Fibroblast of lung (primary cell): Measurements from ENCODE around the gene ZDHHC8. TPM values are rescaled to one million over a fixed set of nuclear protein-coding genes. Genes with fewer than 3 reads are reported as not detected.

Experiments used
- DNase-seq, 2 donors: peaks; one replicate each; pipeline versions ENCODE4 v3.0.0 to v3.0.0-alpha.2; 2010; ENCODE audit warnings: low read depth in 2 of 2
- H2AFZ ChIP-seq: 2 replicates; pipeline ENCODE4 v1.5.1; 2012; ENCODE audit warnings: low read length, control low read depth, inconsistent platforms
- H3K27ac ChIP-seq: 2 replicates; pipeline ENCODE4 v1.5.1; 2011; ENCODE audit warnings: low read length, control low read depth; ENCODE audit not compliant: insufficient read depth
- H3K27me3 ChIP-seq: 2 replicates; pipeline ENCODE4 v1.5.1; 2011; ENCODE audit warnings: mild to moderate bottlenecking, low read length; ENCODE audit not compliant: control insufficient read depth, insufficient read depth
- H3K36me3 ChIP-seq: 2 replicates; pipeline ENCODE4 v1.5.1; 2011; ENCODE audit warnings: low read length; ENCODE audit not compliant: control insufficient read depth, insufficient read depth
- H3K4me1 ChIP-seq: 2 replicates; pipeline ENCODE4 v1.5.1; 2011; ENCODE audit warnings: low read length; ENCODE audit not compliant: control insufficient read depth, insufficient read depth; ENCODE audit errors: extremely low read depth
- H3K4me2 ChIP-seq: 2 replicates; pipeline ENCODE4 v1.5.1; 2011; ENCODE audit warnings: low read length, control low read depth; ENCODE audit not compliant: insufficient read depth; ENCODE audit errors: extremely low read depth
- H3K4me3 ChIP-seq, 4 experiments: fragments of 200-600 bp in 1 of 4; sonication (generic) in 1 of 4; replicated peaks in 1 of 4; 2 replicates each; pipeline ENCODE4 v1.5.1; 2011 to 2016; ENCODE audit warnings: low read length in 4 of 4, low read depth in 3 of 4, mild to moderate bottlenecking in 3 of 4, control low read depth in 2 of 4, inconsistent platforms in 1 of 4, mixed read lengths in 1 of 4; ENCODE audit not compliant: insufficient read depth in 1 of 4; ENCODE audit errors: control extremely low read depth in 1 of 4
- H3K79me2 ChIP-seq: 2 replicates; pipeline ENCODE4 v1.5.1; 2012; ENCODE audit warnings: mild to moderate bottlenecking, low read length, inconsistent platforms; ENCODE audit not compliant: control insufficient read depth, insufficient read depth
- H3K9ac ChIP-seq: 2 replicates; pipeline ENCODE4 v1.5.1; 2011; ENCODE audit warnings: mild to moderate bottlenecking, low read length, control low read depth; ENCODE audit not compliant: insufficient read depth
- H3K9me3 ChIP-seq: 2 replicates; pipeline ENCODE4 v1.5.1; 2012; ENCODE audit warnings: low read depth, low read length; ENCODE audit not compliant: control insufficient read depth, insufficient read depth
- H4K20me1 ChIP-seq: 2 replicates; pipeline ENCODE4 v1.5.1; 2011; ENCODE audit warnings: low read length; ENCODE audit not compliant: control insufficient read depth, insufficient read depth; ENCODE audit errors: extremely low read depth
- EZH2 ChIP-seq: IDR thresholded peaks from 2 replicates; pipeline ENCODE4 v1.5.1; 2012; ENCODE audit warnings: low read length, control low read depth, mild to moderate bottlenecking; ENCODE audit errors: missing control alignments
- polyA plus RNA-seq, 2 donors: library from polyadenylated mRNA; depleted of rRNA in 1 of 2; stranded (reverse) in 1 of 2; unstranded in 1 of 2; fragments of >200 nt; gene quantifications; 2 replicates each; pipeline ENCODE4 v1.2.1, GENCODE V29; 2011 to 2012; ENCODE audit warnings: missing spikeins in 1 of 2
- total RNA-seq: library from RNA; depleted of rRNA; stranded (reverse); fragments of >200 nt; gene quantifications from 2 replicates; pipeline ENCODE4 v1.2.1, GENCODE V29; 2014
- TF ChIP-seq, protein P1 (sequence below), 2 donors: IDR thresholded peaks in 1 of 2; conservative IDR thresholded peaks in 1 of 2; 1 replicate in 1 of 2; 2 replicates in 1 of 2; pipeline ENCODE4 v1.5.1; 2011 to 2012; ENCODE audit warnings: low read length in 2 of 2, control low read depth in 1 of 2, inconsistent platforms in 1 of 2, low read depth in 1 of 2, mild to moderate bottlenecking in 1 of 2

The ZDHHC8 gene
- total and polyA plus RNA-seq, 2 donors (not counting 1 experiment from before 2014, with no cell fraction given), result 6.6 to 26.2 TPM

- Histone ChIP-seq H3K4me2 (no peak overlapping the region), H3K36me3 (peaks cover 51% of the 10 kb centered on the region), H3K4me1 (no peaks in the 10 kb centered on the region), H3K4me3 (no peak overlapping the region), H3K9me3 (no peaks in the 10 kb centered on the region), H3K27me3 (no peaks in the 10 kb centered on the region), H3K9ac (no peak overlapping the region), H3K27ac (no peak overlapping the region), H4K20me1 (no peaks in the 10 kb centered on the region), H2AFZ (no peak overlapping the region), H3K79me2 (peaks cover 30% of the 10 kb centered on the region)
- no peak for DNase-seq
- TF ChIP-seq, protein P1, sequence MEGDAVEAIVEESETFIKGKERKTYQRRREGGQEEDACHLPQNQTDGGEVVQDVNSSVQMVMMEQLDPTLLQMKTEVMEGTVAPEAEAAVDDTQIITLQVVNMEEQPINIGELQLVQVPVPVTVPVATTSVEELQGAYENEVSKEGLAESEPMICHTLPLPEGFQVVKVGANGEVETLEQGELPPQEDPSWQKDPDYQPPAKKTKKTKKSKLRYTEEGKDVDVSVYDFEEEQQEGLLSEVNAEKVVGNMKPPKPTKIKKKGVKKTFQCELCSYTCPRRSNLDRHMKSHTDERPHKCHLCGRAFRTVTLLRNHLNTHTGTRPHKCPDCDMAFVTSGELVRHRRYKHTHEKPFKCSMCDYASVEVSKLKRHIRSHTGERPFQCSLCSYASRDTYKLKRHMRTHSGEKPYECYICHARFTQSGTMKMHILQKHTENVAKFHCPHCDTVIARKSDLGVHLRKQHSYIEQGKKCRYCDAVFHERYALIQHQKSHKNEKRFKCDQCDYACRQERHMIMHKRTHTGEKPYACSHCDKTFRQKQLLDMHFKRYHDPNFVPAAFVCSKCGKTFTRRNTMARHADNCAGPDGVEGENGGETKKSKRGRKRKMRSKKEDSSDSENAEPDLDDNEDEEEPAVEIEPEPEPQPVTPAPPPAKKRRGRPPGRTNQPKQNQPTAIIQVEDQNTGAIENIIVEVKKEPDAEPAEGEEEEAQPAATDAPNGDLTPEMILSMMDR (conservative IDR thresholded peaks at IDR 0.05 in 1 of 2, IDR thresholded peaks at IDR 0.05 in 1 of 2; ENCODE audit: low read depth in 1 of 2, low read length in 2 of 2), result no peak
- TF ChIP-seq EZH2, result no peak
Observed at GRCh38 chr22:20105456-20106204, 26.0 kb upstream of the ZDHHC8 start.

- H3K4me3 ChIP-seq, result no peak overlapping the region
- peaks cover 50% of the 10 kb centered on the region for H3K36me3 ChIP-seq
- TF ChIP-seq, protein P1 (conservative IDR thresholded peaks at IDR 0.05 in 1 of 2, IDR thresholded peaks at IDR 0.05 in 1 of 2; ENCODE audit: low read depth in 1 of 2, low read length in 2 of 2), result no peak
- TF ChIP-seq EZH2, result no peak
- peaks cover 29% of the 10 kb centered on the region for H3K79me2 ChIP-seq
- H3K27ac ChIP-seq, result no peak overlapping the region
- no peaks in the 10 kb centered on the region for H3K27me3 ChIP-seq
- H2AFZ ChIP-seq, result no peak overlapping the region
- H3K4me1 ChIP-seq, result no peaks in the 10 kb centered on the region
- no peaks in the 10 kb centered on the region for H3K9me3 ChIP-seq
- H3K9ac ChIP-seq, result no peak overlapping the region
- H3K4me2 ChIP-seq, result no peak overlapping the region
- no peaks in the 10 kb centered on the region for H4K20me1 ChIP-seq
- DNase-seq, result no peak
Observed at GRCh38 chr22:20106205-20106848, 25.3 kb upstream of the ZDHHC8 start.

DNA sequence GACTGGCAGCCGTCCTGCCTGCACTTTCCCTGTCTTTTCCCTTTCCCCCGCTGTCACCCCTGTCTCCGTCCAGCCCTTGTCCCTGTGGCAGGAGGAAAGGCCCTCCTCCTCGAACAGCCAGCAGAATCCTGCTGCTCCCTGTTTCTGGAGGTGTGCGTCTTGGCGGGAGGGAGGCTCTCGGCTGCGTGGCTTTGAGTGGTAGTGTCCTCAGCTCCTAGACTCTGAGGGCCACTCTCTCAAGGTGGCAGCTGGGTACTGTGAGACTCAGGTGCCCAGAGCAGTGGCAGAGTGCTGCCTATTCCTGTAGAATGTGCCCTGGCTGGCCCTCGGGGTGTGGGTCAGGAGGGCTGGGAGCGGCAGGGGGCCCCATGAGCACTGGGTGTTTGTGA lies 24.8 kb upstream of the ZDHHC8 start:
- H3K79me2 ChIP-seq, result peaks cover 26% of the 10 kb centered on the region
- no peak for DNase-seq
- H3K4me1 ChIP-seq, result no peaks in the 10 kb centered on the region
- no peak overlapping the region for H3K9ac ChIP-seq
- H3K27me3 ChIP-seq, result no peaks in the 10 kb centered on the region
- H3K4me2 ChIP-seq, result no peak overlapping the region
- H3K9me3 ChIP-seq, result no peaks in the 10 kb centered on the region
- H2AFZ ChIP-seq, result no peak overlapping the region
- no peak overlapping the region for H3K4me3 ChIP-seq
- TF ChIP-seq, protein P1 (conservative IDR thresholded peaks at IDR 0.05 in 1 of 2, IDR thresholded peaks at IDR 0.05 in 1 of 2; ENCODE audit: low read depth in 1 of 2, low read length in 2 of 2), result no peak
- no peak for TF ChIP-seq EZH2
- no peak overlapping the region for H3K27ac ChIP-seq
- no peaks in the 10 kb centered on the region for H4K20me1 ChIP-seq
- H3K36me3 ChIP-seq, result peaks cover 50% of the 10 kb centered on the region
